HepG2 (cell line): ENCODE results near the gene MVB12A. TPM values are rescaled to one million over a fixed set of nuclear protein-coding genes. Genes with fewer than 3 reads are reported as not detected.

Experiments used
- ARID5B ChIP-seq: IDR thresholded peaks from 2 replicates; pipeline ENCODE4 v1.4.0; 2020; ENCODE audit warnings: mild to moderate bottlenecking, missing genetic modification reagents
- BRCA1 ChIP-seq: sonication (generic); formaldehyde crosslinking; IDR thresholded peaks from 2 replicates; pipeline ENCODE4 v1.4.0; 2020; ENCODE audit warnings: missing genetic modification reagents
- CHCHD3 ChIP-seq: sonication (generic); formaldehyde crosslinking; IDR thresholded peaks from 2 replicates; pipeline ENCODE4 v1.8.0; 2022; ENCODE audit warnings: mild to moderate bottlenecking, missing genetic modification reagents, moderate library complexity
- CHD2 ChIP-seq: IDR thresholded peaks from 2 replicates; pipeline ENCODE4 v1.6.1; 2011; ENCODE audit warnings: low read depth, low read length, improper control_type of control experiment
- ETS1 ChIP-seq: sonication (generic); formaldehyde crosslinking; IDR thresholded peaks from 2 replicates; pipeline ENCODE4 v1.4.0; 2020; ENCODE audit warnings: missing genetic modification reagents
- HDAC1 ChIP-seq: sonication (generic); formaldehyde crosslinking; IDR thresholded peaks from 2 replicates; pipeline ENCODE4 v1.5.1; 2020; ENCODE audit warnings: mild to moderate bottlenecking, missing genetic modification reagents
- HNF1B ChIP-seq: sonication (generic); formaldehyde crosslinking; IDR thresholded peaks from 2 replicates; pipeline ENCODE4 v1.5.1; 2020; ENCODE audit warnings: mild to moderate bottlenecking, moderate library complexity, missing genetic modification reagents
- JUNB ChIP-seq: sonication (generic); formaldehyde crosslinking; IDR thresholded peaks from 2 replicates; pipeline ENCODE4 v1.8.0; 2022; ENCODE audit warnings: missing genetic modification reagents, mild to moderate bottlenecking, borderline replicate concordance
- MIER2 ChIP-seq: IDR thresholded peaks from 2 replicates; pipeline ENCODE4 v1.6.1; 2016; ENCODE audit warnings: missing biosample characterization, missing genetic modification reagents
- MIER3 ChIP-seq: IDR thresholded peaks from 2 replicates; pipeline ENCODE4 v1.6.1; 2016; ENCODE audit warnings: missing compliant biosample characterization, borderline replicate concordance
- RAD51 ChIP-seq: fragments of 450-650 bp; IDR thresholded peaks from 2 replicates; pipeline ENCODE4 v1.6.1; 2016; ENCODE audit warnings: borderline replicate concordance
- SETDB1 ChIP-seq: sonication (generic); formaldehyde crosslinking; IDR thresholded peaks from 2 replicates; pipeline ENCODE4 v1.5.1; 2020; ENCODE audit warnings: missing genetic modification reagents, mild to moderate bottlenecking, borderline replicate concordance
- SKI ChIP-seq: fragments of 450-650 bp; IDR thresholded peaks from one replicate; pipeline ENCODE4 v1.6.1; 2018; ENCODE audit warnings: mild to moderate bottlenecking; ENCODE audit not compliant: partially characterized antibody
- SNAPC4 ChIP-seq: sonication (generic); formaldehyde crosslinking; IDR thresholded peaks from 2 replicates; pipeline ENCODE4 v1.4.0; 2020; ENCODE audit warnings: mild to moderate bottlenecking, missing genetic modification reagents
- SUZ12 ChIP-seq: fragments of 150-350 bp; IDR thresholded peaks from 2 replicates; pipeline ENCODE4 v1.6.1; 2014; ENCODE audit warnings: low read depth, low read length
- ZNF180 ChIP-seq: sonication (generic); formaldehyde crosslinking; IDR thresholded peaks from 2 replicates; pipeline ENCODE4 v1.4.0; 2020; ENCODE audit warnings: low read depth, missing genetic modification reagents, borderline replicate concordance
- ZNF260 ChIP-seq: sonication (generic); formaldehyde crosslinking; IDR thresholded peaks from 2 replicates; pipeline ENCODE4 v1.4.0; 2020; ENCODE audit warnings: missing genetic modification reagents, low read depth, mild to moderate bottlenecking, borderline replicate concordance
- ZNF746 ChIP-seq: sonication (generic); formaldehyde crosslinking; IDR thresholded peaks from 2 replicates; pipeline ENCODE4 v1.8.0; 2022; ENCODE audit warnings: mild to moderate bottlenecking, missing genetic modification reagents
- polyA plus RNA-seq, 8 experiments: library from polyadenylated mRNA; depleted of rRNA in 3 of 8; stranded (reverse) in 7 of 8; unstranded in 1 of 8; fragments of >200 nt; fragmentation: Illumina TruSeq in 4 of 8; extraction: Trizol in 4 of 8; gene quantifications; 2 replicates each; pipeline versions ENCODE4 v1.2.1 to v1.2.3, GENCODE V29; 2011 to 2016; ENCODE audit warnings: low read depth in 4 of 8, missing spikeins in 1 of 8, mixed read lengths in 1 of 8; ENCODE audit not compliant: insufficient read depth in 1 of 8
- total RNA-seq, 5 experiments: library from RNA; depleted of rRNA; stranded (reverse); fragments of >200 nt; fragmentation: Illumina TruSeq; extraction: Trizol; gene quantifications; 2 replicates each; pipeline ENCODE4 v1.2.3, GENCODE V29; 2016; ENCODE audit warnings: low read depth in 1 of 5

The MVB12A gene
- total and polyA plus RNA-seq, 2 of the 13 experiments (the other 11 are each of a cell fraction or from before 2014, with no cell fraction given), result 35.7 to 36.1 TPM

GRCh38 chr19:17469481-17470067, 49.7 kb downstream of the MVB12A start (continued):
- TF ChIP-seq ZNF746 (CRISPR knock-in tag) (no peak), SETDB1 (no peak), CHCHD3 (CRISPR knock-in tag) (no peak), HDAC1 (0 out of 2 replicates have a peak, but pooled peaks have one; percentile 25), SKI (no peak), MIER2 (CRISPR knock-in tag) (no peak), SNAPC4 (CRISPR knock-in tag) (no peak), ZNF180 (CRISPR knock-in tag) (no peak), JUNB (CRISPR knock-in tag) (no peak), CHD2 (no peak), ZNF260 (CRISPR knock-in tag) (no peak), RAD51 (no peak), HNF1B (CRISPR knock-in tag) (peak; percentile 58; the same call in 1 of the 2 replicates), ETS1 (no peak), BRCA1 (CRISPR knock-in tag) (no peak), SUZ12 (no peak), MIER3 (CRISPR knock-in tag) (no peak), ARID5B (CRISPR knock-in tag) (no peak)
